Thoracic aorta (tissue), 2 donors: Measurements from ENCODE around the gene OSTC. TPM values are rescaled to one million over a fixed set of nuclear protein-coding genes. Genes with fewer than 3 reads are reported as not detected.
"Not testable (repeated sequence)": the region's sequence is repeated elsewhere in the genome, so short reads cannot be mapped to it uniquely, and the experiment has no call there.

ENCODE experiments used
- ATAC-seq: fragments of 150-250 bp; one replicate; pipeline ENCODE4 v1.8.0; 2017; ENCODE audit warnings: low read depth; ENCODE audit not compliant: insufficient number of reproducible peaks, low FRiP score
- DNase-seq: peaks from one replicate; pipeline ENCODE4 v3.0.0-alpha.2; 2020; ENCODE audit warnings: low spot score
- H3K27ac ChIP-seq, 2 donors: fragments of 200-600 bp; sonication (generic); 1 replicate in 1 of 2; 2 replicates in 1 of 2; pipeline ENCODE4 v1.5.1; 2016; ENCODE audit warnings: mild to moderate bottlenecking in 2 of 2, moderate library complexity in 2 of 2
- H3K27me3 ChIP-seq: fragments of 200-600 bp; sonication (generic); replicated peaks from 2 replicates; pipeline ENCODE4 v1.6.0; 2016; ENCODE audit warnings: mild to moderate bottlenecking; ENCODE audit not compliant: insufficient read depth
- H3K36me3 ChIP-seq: fragments of 200-600 bp; sonication (generic); one replicate; pipeline ENCODE4 v1.5.1; 2016
- H3K4me1 ChIP-seq, 2 donors: fragments of 200-600 bp; sonication (generic); 1 replicate in 1 of 2; 2 replicates in 1 of 2; pipeline versions ENCODE4 v1.5.1 to v1.6.0; 2016; ENCODE audit warnings: low read depth in 2 of 2, mild to moderate bottlenecking in 1 of 2; ENCODE audit not compliant: control insufficient read depth in 1 of 2
- H3K4me3 ChIP-seq: fragments of 200-600 bp; sonication (generic); 2 replicates; pipeline ENCODE4 v1.5.1; 2016; ENCODE audit warnings: mild to moderate bottlenecking
- H3K9me3 ChIP-seq: fragments of 200-600 bp; sonication (generic); 2 replicates; pipeline ENCODE4 v1.5.1; 2016
- CTCF ChIP-seq: fragments of 200-600 bp; sonication (generic); IDR thresholded peaks from one replicate; pipeline ENCODE4 v1.5.1; 2019; ENCODE audit warnings: antibody characterized with exemption
- total RNA-seq, 2 donors: library from RNA; depleted of rRNA; stranded (reverse); fragments of >200 nt; gene quantifications; one replicate each; pipeline versions ENCODE4 v1.1.0 to v1.2.3, GENCODE V29; 2016

The OSTC gene
- total RNA-seq, 2 donors from 2014 or later = 56.2 to 77.2 TPM

- no peaks in the 10 kb centered on the region for H3K4me1 ChIP-seq
- no peak overlapping the region for H3K27ac ChIP-seq
- no peak for TF ChIP-seq CTCF
- no peak for DNase-seq
- no peaks in the 10 kb centered on the region for H3K36me3 ChIP-seq
- no peaks in the 10 kb centered on the region for H3K9me3 ChIP-seq
- no peak for ATAC-seq
- no peak overlapping the region for H3K4me3 ChIP-seq
- H3K27me3 ChIP-seq = no peaks in the 10 kb centered on the region
These were observed 59.3 kb downstream of the OSTC start for GRCh38 chr4:108709722-108710121.

GRCh38 chr4:108710578-108710977 lies 60.2 kb downstream of the OSTC start:
- not testable (repeated sequence) for DNase-seq, H3K4me1 ChIP-seq, H3K36me3 ChIP-seq, H3K27ac ChIP-seq, H3K9me3 ChIP-seq, ATAC-seq, H3K4me3 ChIP-seq, H3K27me3 ChIP-seq

GRCh38 chr4:108714880-108715279 lies 64.5 kb downstream of the OSTC start:
- no peak for TF ChIP-seq CTCF
- Histone ChIP-seq H3K27ac (no peak overlapping the region), H3K27me3 (no peaks in the 10 kb centered on the region), H3K4me1 (no peaks in the 10 kb centered on the region), H3K36me3 (no peaks in the 10 kb centered on the region), H3K9me3 (no peaks in the 10 kb centered on the region), H3K4me3 (no peak overlapping the region)
- no peak for ATAC-seq
- no peak for DNase-seq

- no peak for TF ChIP-seq CTCF
- Histone ChIP-seq H3K4me1 (no peaks in the 10 kb centered on the region), H3K4me3 (no peak overlapping the region), H3K36me3 (no peaks in the 10 kb centered on the region), H3K27me3 (no peaks in the 10 kb centered on the region), H3K27ac (no peak overlapping the region), H3K9me3 (no peaks in the 10 kb centered on the region)
- no peak for ATAC-seq
- DNase-seq = no peak
These were observed 65.9 kb downstream of the OSTC start for GRCh38 chr4:108716340-108716739.

GRCh38 chr4:108717386-108717785 lies 67.0 kb downstream of the OSTC start:
- no peak for TF ChIP-seq CTCF
- no peak overlapping the region for H3K4me3 ChIP-seq
- DNase-seq (no peak), ATAC-seq (no peak)
- H3K4me1 ChIP-seq = no peaks in the 10 kb centered on the region
- no peaks in the 10 kb centered on the region for H3K9me3 ChIP-seq
- no peaks in the 10 kb centered on the region for H3K27me3 ChIP-seq
- no peak overlapping the region for H3K27ac ChIP-seq
- no peaks in the 10 kb centered on the region for H3K36me3 ChIP-seq

Other genes starting within 250 kb of the OSTC start
- gene RPL34, start 30.0 kb upstream of the OSTC start, total RNA-seq = 100 to 1,000 TPM; 413 to 442 TPM
- not detected for gene ETNPPL, start 112.5 kb downstream of the OSTC start, total RNA-seq